Measurements from ENCODE around the gene RGS3.

RGS3 gene

DNA sequence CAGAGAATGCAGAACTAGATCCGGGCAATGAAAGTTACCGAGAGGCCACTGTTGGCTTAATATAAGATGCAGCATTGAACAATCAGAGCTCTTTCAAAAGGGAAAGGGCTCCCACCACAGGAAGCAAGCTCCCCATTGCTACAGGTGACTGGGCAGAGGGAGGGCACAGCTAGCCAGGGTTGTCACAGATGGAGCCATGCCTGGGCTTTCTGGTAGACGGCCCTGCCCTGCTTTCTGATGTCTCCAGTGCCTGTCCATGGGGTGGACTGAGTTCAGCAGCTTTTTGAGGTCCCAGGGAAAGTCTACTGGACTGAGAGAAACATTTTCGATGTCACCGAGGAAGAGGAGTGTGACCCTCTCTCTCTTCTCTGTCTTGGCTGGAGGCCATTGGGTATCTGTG, 14.1 kb downstream of the RGS3 start:
- Histone ChIP-seq H3K9ac (ENCODE audit: low read depth, low read length) (no peak overlapping the region), H3K4me3 (ENCODE audit: low read depth, low read length) (no peak overlapping the region), H3K27me3 (ENCODE audit: control insufficient read depth, insufficient read depth, low read length) (no peaks in the 10 kb centered on the region), H3K9me3 (ENCODE audit: control insufficient read depth, insufficient read depth, low read length) (no peaks in the 10 kb centered on the region), H3K4me1 (ENCODE audit: control insufficient read depth, insufficient read depth, low read length) (no peaks in the 10 kb centered on the region), H3K27ac (ENCODE audit: low read depth, low read length) (no peak overlapping the region), H3K36me3 (ENCODE audit: control insufficient read depth, insufficient read depth, low read length) (no peaks in the 10 kb centered on the region)

DNA sequence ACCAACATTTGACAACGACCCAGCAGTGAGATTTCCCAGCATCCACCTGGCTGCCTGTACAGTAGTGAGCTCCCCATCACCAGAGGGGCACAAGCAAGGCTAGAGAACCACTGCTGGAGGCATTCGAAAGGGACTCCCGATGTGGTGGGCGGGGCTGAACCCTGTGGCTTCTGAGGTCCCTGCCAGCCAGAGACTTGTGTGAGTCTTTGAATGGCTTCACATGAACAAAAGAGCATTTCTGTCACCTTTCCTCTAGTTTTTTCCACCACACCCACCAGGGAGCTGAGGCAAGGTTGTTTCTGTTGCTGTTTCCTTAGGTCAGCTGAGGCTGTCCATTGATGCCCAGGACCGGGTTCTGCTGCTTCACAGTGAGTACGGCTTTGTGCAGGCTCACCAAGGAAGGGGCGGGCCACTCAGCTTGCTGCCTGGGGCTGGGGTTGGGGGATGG, 15.7 kb downstream of the RGS3 start:
- Histone ChIP-seq H3K4me3 (ENCODE audit: low read depth, low read length) (no peak overlapping the region), H3K9me3 (ENCODE audit: control insufficient read depth, insufficient read depth, low read length) (no peaks in the 10 kb centered on the region), H3K4me1 (ENCODE audit: control insufficient read depth, insufficient read depth, low read length) (no peaks in the 10 kb centered on the region), H3K27ac (ENCODE audit: low read depth, low read length) (no peak overlapping the region), H3K9ac (ENCODE audit: low read depth, low read length) (no peak overlapping the region), H3K36me3 (ENCODE audit: control insufficient read depth, insufficient read depth, low read length) (no peaks in the 10 kb centered on the region), H3K27me3 (ENCODE audit: control insufficient read depth, insufficient read depth, low read length) (no peaks in the 10 kb centered on the region)

DNA sequence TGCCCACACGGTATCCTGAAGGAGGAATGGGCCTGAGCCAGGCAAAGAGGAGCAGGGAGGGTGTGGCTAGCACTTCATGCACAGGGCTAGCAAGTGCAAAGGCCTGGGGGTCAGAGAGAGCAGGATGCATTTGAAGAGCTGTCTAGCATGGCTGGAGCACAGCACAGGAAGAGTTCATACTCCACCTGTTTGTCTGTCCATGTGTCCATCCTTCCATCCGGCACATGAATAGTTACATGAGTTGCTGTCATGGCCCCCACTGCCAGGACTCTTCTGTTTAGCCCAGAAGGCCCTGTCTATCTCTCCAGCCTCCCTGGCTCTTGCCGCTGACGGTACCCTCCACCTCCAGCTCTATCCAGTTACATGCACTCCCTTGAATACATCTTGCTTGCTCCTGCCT, 17.1 kb downstream of the RGS3 start:
- Histone ChIP-seq H3K27ac (ENCODE audit: low read depth, low read length) (no peak overlapping the region), H3K4me1 (ENCODE audit: control insufficient read depth, insufficient read depth, low read length) (no peaks in the 10 kb centered on the region), H3K9ac (ENCODE audit: low read depth, low read length) (no peak overlapping the region), H3K4me3 (ENCODE audit: low read depth, low read length) (no peak overlapping the region), H3K9me3 (ENCODE audit: control insufficient read depth, insufficient read depth, low read length) (no peaks in the 10 kb centered on the region), H3K36me3 (ENCODE audit: control insufficient read depth, insufficient read depth, low read length) (no peaks in the 10 kb centered on the region), H3K27me3 (ENCODE audit: control insufficient read depth, insufficient read depth, low read length) (no peaks in the 10 kb centered on the region)

DNA sequence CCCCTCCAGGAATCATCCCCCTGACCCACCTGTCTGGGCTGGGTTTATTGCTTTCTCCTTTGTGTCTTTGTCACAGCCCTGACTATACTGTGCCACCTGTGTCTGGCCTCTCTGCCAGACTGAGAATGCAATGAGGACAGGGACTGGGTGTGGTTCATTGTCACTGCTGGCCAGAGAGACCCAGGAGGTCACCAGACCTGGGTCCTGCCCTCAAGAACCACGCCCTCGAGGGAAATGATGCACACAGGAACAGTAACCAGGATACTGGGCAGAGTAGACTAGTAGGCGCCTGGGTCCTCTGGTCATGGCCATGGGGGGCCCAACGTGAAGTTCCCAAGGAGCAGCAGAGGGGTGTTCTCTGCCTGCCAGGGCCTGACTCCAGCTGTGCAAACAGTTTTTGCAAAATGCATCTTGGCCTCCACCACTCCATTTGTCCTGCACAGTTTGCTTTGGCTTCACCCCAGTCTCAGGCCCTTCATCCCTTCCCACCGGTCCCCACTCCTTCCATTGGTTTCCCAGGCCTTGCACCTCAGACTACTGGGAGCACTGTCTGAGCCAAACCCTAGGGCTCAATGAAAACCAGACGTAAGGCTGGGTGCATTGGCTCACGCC, 17.8 kb downstream of the RGS3 start:
- Histone ChIP-seq H3K27ac (ENCODE audit: low read depth, low read length) (no peak overlapping the region), H3K36me3 (ENCODE audit: control insufficient read depth, insufficient read depth, low read length) (no peaks in the 10 kb centered on the region), H3K4me1 (ENCODE audit: control insufficient read depth, insufficient read depth, low read length) (no peaks in the 10 kb centered on the region), H3K9ac (ENCODE audit: low read depth, low read length) (no peak overlapping the region), H3K9me3 (ENCODE audit: control insufficient read depth, insufficient read depth, low read length) (no peaks in the 10 kb centered on the region), H3K27me3 (ENCODE audit: control insufficient read depth, insufficient read depth, low read length) (no peaks in the 10 kb centered on the region), H3K4me3 (ENCODE audit: low read depth, low read length) (no peak overlapping the region)

DNA sequence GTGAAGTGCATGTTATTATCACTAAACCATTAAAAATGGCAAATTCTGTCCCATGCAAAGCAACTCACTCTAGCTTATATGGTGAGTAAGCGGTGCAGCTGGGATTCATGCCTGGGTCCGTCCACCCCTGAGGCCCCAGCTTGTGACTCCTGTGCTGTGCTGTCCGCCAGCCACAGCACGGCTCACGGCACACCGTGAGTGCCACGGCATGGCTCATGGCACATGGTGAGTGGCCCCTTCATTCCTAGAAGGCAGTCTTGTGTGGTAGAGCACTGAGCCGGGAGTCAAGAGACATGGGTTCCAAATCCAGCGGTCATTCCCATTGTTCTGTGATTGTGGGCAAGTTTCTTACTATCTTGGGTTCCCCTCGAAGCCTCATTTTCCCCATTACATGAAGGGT, 18.8 kb downstream of the RGS3 start:
- Histone ChIP-seq H3K4me1 (ENCODE audit: control insufficient read depth, insufficient read depth, low read length) (no peaks in the 10 kb centered on the region), H3K27me3 (ENCODE audit: control insufficient read depth, insufficient read depth, low read length) (no peaks in the 10 kb centered on the region), H3K36me3 (ENCODE audit: control insufficient read depth, insufficient read depth, low read length) (no peaks in the 10 kb centered on the region), H3K4me3 (ENCODE audit: low read depth, low read length) (no peak overlapping the region), H3K9ac (ENCODE audit: low read depth, low read length) (no peak overlapping the region), H3K27ac (ENCODE audit: low read depth, low read length) (no peak overlapping the region), H3K9me3 (ENCODE audit: control insufficient read depth, insufficient read depth, low read length) (no peaks in the 10 kb centered on the region)

DNA sequence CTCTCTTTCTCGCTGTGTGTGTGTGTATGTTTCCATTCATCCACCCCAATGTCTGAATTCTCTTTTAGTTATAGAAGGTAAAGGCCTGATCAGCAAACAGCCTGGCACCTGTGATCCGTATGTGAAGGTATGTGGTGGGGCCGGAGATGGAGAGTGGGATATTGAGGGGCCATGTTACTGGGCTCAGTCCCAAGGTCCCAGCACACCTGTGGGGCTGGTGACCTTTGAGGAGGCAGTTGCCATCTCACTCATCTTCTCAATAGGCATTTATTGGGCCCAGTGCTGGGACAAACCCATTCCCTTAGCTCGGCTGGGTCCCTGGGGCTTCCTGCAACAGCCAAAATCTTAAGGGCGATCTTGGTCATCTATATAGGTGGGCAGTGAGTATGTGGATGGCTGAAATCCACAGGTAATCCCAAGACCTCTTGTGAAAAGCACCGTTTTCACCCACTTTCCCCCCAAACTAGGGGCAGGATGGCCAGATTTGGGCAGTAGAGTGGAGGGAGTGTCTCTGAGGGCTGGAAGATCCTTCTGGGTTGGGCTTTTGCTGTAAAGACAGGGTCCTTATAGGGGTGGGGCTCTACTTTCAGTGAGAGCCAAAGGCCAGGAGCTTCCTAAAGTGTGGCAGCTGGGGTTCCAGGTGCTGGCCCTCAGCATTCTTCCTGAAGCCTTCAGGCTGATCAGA, 19.6 kb downstream of the RGS3 start:
- no peak overlapping the region for H3K9ac ChIP-seq (ENCODE audit: low read depth, low read length)
- no peaks in the 10 kb centered on the region for H3K27me3 ChIP-seq (ENCODE audit: control insufficient read depth, insufficient read depth, low read length)
- no peak overlapping the region for H3K27ac ChIP-seq (ENCODE audit: low read depth, low read length)

DNA sequence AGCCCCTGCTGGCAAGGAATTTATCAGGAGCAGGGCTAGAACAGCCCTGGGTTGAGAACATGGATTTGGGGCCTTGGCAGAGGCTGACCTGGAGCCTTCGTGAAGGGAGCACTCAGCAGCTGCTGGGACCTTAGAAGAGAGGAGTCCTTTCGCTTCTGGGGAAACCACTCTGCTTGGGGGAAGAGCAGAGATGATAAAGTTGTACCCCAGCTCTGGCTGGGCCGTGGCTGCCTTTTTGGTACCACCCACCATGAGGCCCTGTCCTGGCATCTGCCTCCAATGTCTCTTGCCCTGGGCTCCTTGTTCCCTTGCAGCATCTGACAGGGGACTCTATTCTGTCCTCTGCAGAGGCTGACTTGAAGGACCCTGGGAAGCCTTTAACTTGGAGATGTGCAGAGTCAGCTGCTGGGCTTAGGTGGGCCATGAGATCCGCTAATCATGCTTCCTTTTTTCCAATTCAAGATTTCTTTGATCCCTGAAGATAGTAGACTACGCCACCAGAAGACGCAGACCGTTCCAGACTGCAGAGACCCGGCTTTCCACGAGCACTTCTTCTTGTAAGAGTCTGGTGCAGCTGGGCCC, 20.2 kb downstream of the RGS3 start:
- no peaks in the 10 kb centered on the region for H3K9me3 ChIP-seq (ENCODE audit: control insufficient read depth, insufficient read depth, low read length)
- H3K4me1 ChIP-seq (ENCODE audit: control insufficient read depth, insufficient read depth, low read length) = no peaks in the 10 kb centered on the region
- no peak overlapping the region for H3K9ac ChIP-seq (ENCODE audit: low read depth, low read length)
- H3K27me3 ChIP-seq (ENCODE audit: control insufficient read depth, insufficient read depth, low read length) = no peaks in the 10 kb centered on the region
- no peaks in the 10 kb centered on the region for H3K36me3 ChIP-seq (ENCODE audit: control insufficient read depth, insufficient read depth, low read length)
- no peak overlapping the region for H3K4me3 ChIP-seq (ENCODE audit: low read depth, low read length)
- H3K27ac ChIP-seq (ENCODE audit: low read depth, low read length) = no peak overlapping the region

More for the DNA sequence above, 19.6 kb downstream of the RGS3 start:
- Histone ChIP-seq H3K4me3 (ENCODE audit: low read depth, low read length) (no peak overlapping the region), H3K9me3 (ENCODE audit: control insufficient read depth, insufficient read depth, low read length) (no peaks in the 10 kb centered on the region), H3K36me3 (ENCODE audit: control insufficient read depth, insufficient read depth, low read length) (no peaks in the 10 kb centered on the region), H3K4me1 (ENCODE audit: control insufficient read depth, insufficient read depth, low read length) (no peaks in the 10 kb centered on the region)

DNA sequence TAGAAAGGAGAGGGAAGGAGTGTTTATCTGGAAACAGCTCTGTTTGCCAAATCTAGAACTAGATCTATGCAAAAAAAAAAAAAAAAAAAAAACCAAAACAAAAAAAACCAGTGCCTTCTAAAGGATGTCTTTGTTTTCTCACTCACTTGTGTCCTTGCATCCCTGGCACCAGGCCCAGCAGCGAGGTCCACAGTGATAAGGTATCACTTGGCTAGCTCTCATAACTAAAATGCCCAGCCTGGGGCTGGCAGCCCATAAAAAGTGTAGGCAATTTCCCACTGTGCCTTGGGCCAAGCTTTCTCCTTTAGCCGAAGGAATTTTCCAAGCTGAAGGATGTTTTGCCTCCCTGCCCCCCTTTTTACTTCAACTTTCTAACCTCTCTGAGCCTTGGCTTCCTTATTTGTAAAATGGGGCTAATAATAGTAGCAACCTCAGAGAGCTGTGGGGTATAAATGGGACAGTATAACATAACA, 20.8 kb downstream of the RGS3 start:
- Histone ChIP-seq H3K36me3 (ENCODE audit: control insufficient read depth, insufficient read depth, low read length) (no peaks in the 10 kb centered on the region), H3K27me3 (ENCODE audit: control insufficient read depth, insufficient read depth, low read length) (no peaks in the 10 kb centered on the region)

DNA sequence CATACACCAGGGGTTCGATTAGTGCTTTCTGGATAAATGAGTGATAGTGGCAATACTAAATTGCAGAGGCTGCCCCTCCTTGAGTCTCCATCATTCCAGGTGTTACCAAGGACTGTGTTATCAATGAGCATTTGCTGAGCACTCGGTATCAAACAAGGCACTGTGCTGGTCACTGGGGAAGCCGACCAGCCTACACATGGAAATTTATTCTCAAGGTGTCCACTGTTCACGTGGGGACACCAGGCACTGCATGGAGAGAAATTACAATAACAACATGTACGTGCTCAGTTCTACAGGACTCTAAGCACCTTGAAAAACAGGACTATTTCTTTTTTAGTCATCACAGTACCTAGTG, 22.2 kb downstream of the RGS3 start:
- Histone ChIP-seq H3K36me3 (ENCODE audit: control insufficient read depth, insufficient read depth, low read length) (no peaks in the 10 kb centered on the region), H3K4me3 (ENCODE audit: low read depth, low read length) (no peak overlapping the region), H3K27ac (ENCODE audit: low read depth, low read length) (no peak overlapping the region), H3K4me1 (ENCODE audit: control insufficient read depth, insufficient read depth, low read length) (no peaks in the 10 kb centered on the region), H3K27me3 (ENCODE audit: control insufficient read depth, insufficient read depth, low read length) (no peaks in the 10 kb centered on the region), H3K9me3 (ENCODE audit: control insufficient read depth, insufficient read depth, low read length) (no peaks in the 10 kb centered on the region), H3K9ac (ENCODE audit: low read depth, low read length) (no peak overlapping the region)

More for the DNA sequence above, 20.8 kb downstream of the RGS3 start:
- no peaks in the 10 kb centered on the region for H3K9me3 ChIP-seq (ENCODE audit: control insufficient read depth, insufficient read depth, low read length)
- H3K4me1 ChIP-seq (ENCODE audit: control insufficient read depth, insufficient read depth, low read length) = no peaks in the 10 kb centered on the region
- H3K4me3 ChIP-seq (ENCODE audit: low read depth, low read length) = no peak overlapping the region
- no peak overlapping the region for H3K9ac ChIP-seq (ENCODE audit: low read depth, low read length)
- H3K27ac ChIP-seq (ENCODE audit: low read depth, low read length) = no peak overlapping the region

DNA sequence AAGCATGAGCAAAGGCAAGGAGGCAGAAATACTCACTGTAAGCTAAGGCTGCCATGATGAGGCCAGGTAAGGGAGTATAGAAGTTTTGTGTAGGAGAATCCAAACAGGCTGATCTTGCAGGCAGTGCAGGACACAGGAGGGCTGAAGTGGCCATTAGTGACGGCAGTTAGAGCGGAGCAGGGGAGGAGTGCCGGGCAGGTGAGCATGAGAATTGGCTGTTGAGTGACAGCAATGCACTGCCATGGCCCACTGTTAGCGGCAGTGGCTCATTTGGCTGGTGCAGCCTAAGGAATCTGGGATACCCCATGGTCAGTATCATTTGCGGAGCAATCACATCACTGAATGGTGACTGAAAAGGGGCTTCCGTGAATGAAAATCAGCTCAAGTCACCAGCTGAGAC, 22.8 kb downstream of the RGS3 start:
- Histone ChIP-seq H3K4me3 (ENCODE audit: low read depth, low read length) (no peak overlapping the region), H3K36me3 (ENCODE audit: control insufficient read depth, insufficient read depth, low read length) (no peaks in the 10 kb centered on the region), H3K9ac (ENCODE audit: low read depth, low read length) (no peak overlapping the region), H3K4me1 (ENCODE audit: control insufficient read depth, insufficient read depth, low read length) (no peaks in the 10 kb centered on the region), H3K27me3 (ENCODE audit: control insufficient read depth, insufficient read depth, low read length) (no peaks in the 10 kb centered on the region), H3K27ac (ENCODE audit: low read depth, low read length) (no peak overlapping the region), H3K9me3 (ENCODE audit: control insufficient read depth, insufficient read depth, low read length) (no peaks in the 10 kb centered on the region)

DNA sequence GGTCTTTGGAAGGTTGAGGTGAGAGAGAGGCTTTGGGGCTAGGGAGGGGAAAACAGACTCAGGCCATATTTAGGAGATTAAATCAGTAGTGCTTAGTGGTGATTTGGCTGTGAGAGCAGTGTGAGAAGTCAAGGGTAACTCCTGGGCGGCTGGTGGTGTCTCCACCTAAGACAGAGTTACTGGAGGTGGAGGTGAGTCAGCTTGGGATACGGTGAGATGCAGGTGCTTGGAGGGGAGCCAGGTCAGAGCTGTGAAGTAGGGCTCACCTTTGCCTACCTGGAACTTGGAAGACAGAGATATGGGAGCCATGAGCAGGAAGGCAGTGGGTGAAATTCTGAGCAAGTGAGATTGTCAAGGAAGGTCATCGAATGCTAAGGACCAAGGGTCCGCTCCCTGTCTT, 24.5 kb downstream of the RGS3 start:
- Histone ChIP-seq H3K9ac (ENCODE audit: low read depth, low read length) (no peak overlapping the region), H3K27ac (ENCODE audit: low read depth, low read length) (no peak overlapping the region), H3K9me3 (ENCODE audit: control insufficient read depth, insufficient read depth, low read length) (no peaks in the 10 kb centered on the region), H3K36me3 (ENCODE audit: control insufficient read depth, insufficient read depth, low read length) (no peaks in the 10 kb centered on the region), H3K27me3 (ENCODE audit: control insufficient read depth, insufficient read depth, low read length) (no peaks in the 10 kb centered on the region), H3K4me3 (ENCODE audit: low read depth, low read length) (no peak overlapping the region), H3K4me1 (ENCODE audit: control insufficient read depth, insufficient read depth, low read length) (peaks cover 2% of the 10 kb centered on the region; the same call in 1 of the 2 replicates)
